HCT116 (cell line): ENCODE data around the gene VAPA. TPM values are rescaled to one million over a fixed set of nuclear protein-coding genes. Genes with fewer than 3 reads are reported as not detected.

ENCODE experiments used
- ATAC-seq: fragments of 200-7000 bp; cut with Tn5 transposase; 2 replicates; pipeline ENCODE4 v1.9.1; 2020; ENCODE audit warnings: mild to moderate bottlenecking, moderate library complexity
- BruUV-seq: library from RNA; stranded (reverse); fragments of 400-500 nt; replicated peaks from 2 replicates; lab custom pipeline; 2021; lab: Mats Ljungman, UMichigan
- CTCF ChIA-PET: fragments of 300-600 bp; sonication (Branson Sonifier 250); formaldehyde crosslinking; loops from one replicate; lab custom pipeline; 2021; ENCODE audit warnings: antibody characterized with exemption; lab: Charles Lee
- POLR2A ChIA-PET: fragments of 300-600, 350-600 bp; sonication (Branson Sonifier 250); formaldehyde crosslinking; loops from one replicate; lab custom pipeline; 2021; ENCODE audit warnings: antibody characterized with exemption; lab: Charles Lee
- RAD21 ChIA-PET, 2 experiments: fragments of 300-600 bp; sonication (Branson Sonifier 250); formaldehyde crosslinking; loops; one replicate each; lab custom pipeline; 2023; ENCODE audit warnings: low total read pairs in 2 of 2; ENCODE audit not compliant: uncharacterized antibody in 2 of 2, unreplicated experiment in 2 of 2, low non-redundant PET in 1 of 2; lab: Charles Lee
- DNase-seq: peaks from one replicate; pipeline ENCODE4 v3.0.0-alpha.2; 2010; ENCODE audit warnings: low read depth, low spot score
- H2AFZ ChIP-seq: fragments of 200-600 bp; shearing (Covaris generic), sonication (generic); 2 replicates; pipeline ENCODE4 v1.6.1; 2017; ENCODE audit warnings: low read depth, mixed run types, mixed read lengths, antibody characterized with exemption, low read length; ENCODE audit not compliant: poor library complexity, severe bottlenecking
- H3K27ac ChIP-seq: 2 replicates; pipeline ENCODE4 v1.5.1; 2012; ENCODE audit warnings: low read depth, low read length
- H3K27me3 ChIP-seq: fragments of 200-600 bp; sonication (generic); 2 replicates; pipeline ENCODE4 v1.6.1; 2016; ENCODE audit warnings: mixed run types, low read length, mixed read lengths; ENCODE audit not compliant: insufficient read depth
- H3K36me3 ChIP-seq, 2 experiments: fragments of 200-500 bp in 1 of 2; fragments of 200-600 bp in 1 of 2; sonication (Bioruptor generic) in 1 of 2; sonication (generic) in 1 of 2; 2 replicates each; pipeline versions ENCODE4 v1.5.1 to v1.6.1; 2014 to 2016; ENCODE audit warnings: low read length in 2 of 2, inconsistent platforms in 1 of 2, mixed read lengths in 1 of 2, mixed run types in 1 of 2; ENCODE audit not compliant: insufficient read depth in 2 of 2, control insufficient read depth in 1 of 2
- H3K4me1 ChIP-seq, 2 experiments: fragments of 200-600 bp in 1 of 2; sonication (generic) in 1 of 2; 2 replicates each; pipeline versions ENCODE4 v1.5.1 to v1.6.1; 2012 to 2017; ENCODE audit warnings: low read length in 2 of 2, inconsistent platforms in 1 of 2, mild to moderate bottlenecking in 1 of 2, mixed read lengths in 1 of 2, mixed run types in 1 of 2, moderate library complexity in 1 of 2; ENCODE audit not compliant: insufficient read depth in 2 of 2, control insufficient read depth in 1 of 2
- H3K4me2 ChIP-seq: fragments of 200-600 bp; sonication (generic); 2 replicates; pipeline ENCODE4 v1.6.1; 2017; ENCODE audit warnings: mixed run types, low read length, mixed read lengths
- H3K4me3 ChIP-seq, 2 experiments: fragments of 200-600 bp in 1 of 2; sonication (generic) in 1 of 2; replicated peaks in 1 of 2; 2 replicates each; pipeline ENCODE4 v1.5.1; 2011 to 2016; ENCODE audit warnings: low read length in 2 of 2, control low read depth in 1 of 2, low read depth in 1 of 2, mild to moderate bottlenecking in 1 of 2, mixed read lengths in 1 of 2, mixed run types in 1 of 2
- H3K79me2 ChIP-seq: fragments of 200-600 bp; sonication (generic); 2 replicates; pipeline ENCODE4 v1.6.1; 2017; ENCODE audit warnings: mild to moderate bottlenecking, mixed run types, low read length, moderate library complexity, mixed read lengths; ENCODE audit not compliant: insufficient read depth
- H3K9ac ChIP-seq: fragments of 200-600 bp; sonication (generic); 2 replicates; pipeline ENCODE4 v1.6.1; 2016; ENCODE audit warnings: low read length, mixed read lengths
- H3K9me2 ChIP-seq: fragments of 200-600 bp; sonication (generic), shearing (Covaris generic); 2 replicates; pipeline ENCODE4 v1.6.1; 2017; ENCODE audit warnings: mixed run types, mild to moderate bottlenecking, moderate library complexity; ENCODE audit not compliant: insufficient read depth
- H3K9me3 ChIP-seq, 2 experiments: fragments of 200-500 bp in 1 of 2; fragments of 200-600 bp in 1 of 2; sonication (Bioruptor generic) in 1 of 2; sonication (generic) in 1 of 2; 2 replicates each; pipeline ENCODE4 v1.6.1; 2014 to 2017; ENCODE audit warnings: low read length in 2 of 2, mixed read lengths in 2 of 2, inconsistent platforms in 1 of 2, low read depth in 1 of 2, mild to moderate bottlenecking in 1 of 2, mixed run types in 1 of 2, moderate library complexity in 1 of 2; ENCODE audit not compliant: control insufficient read depth in 1 of 2, insufficient read depth in 1 of 2
- H4K20me1 ChIP-seq: fragments of 200-600 bp; sonication (generic), shearing (Covaris generic); 2 replicates; pipeline ENCODE4 v1.6.1; 2017; ENCODE audit warnings: mixed run types, mild to moderate bottlenecking, moderate library complexity; ENCODE audit not compliant: insufficient read depth
- CEBPB ChIP-seq: IDR thresholded peaks from 2 replicates; pipeline ENCODE4 v1.6.1; 2012; ENCODE audit warnings: low read depth
- ELF1 ChIP-seq: IDR thresholded peaks from 2 replicates; pipeline ENCODE4 v1.6.1; 2012; ENCODE audit warnings: low read depth, borderline replicate concordance
- EZH2phosphoT487 ChIP-seq: fragments of 200-600 bp; IDR thresholded peaks from 2 replicates; pipeline ENCODE4 v1.6.1; 2018; ENCODE audit warnings: antibody characterized with exemption, borderline replicate concordance
- POLR2AphosphoS5 ChIP-seq: IDR thresholded peaks from 2 replicates; pipeline ENCODE4 v1.6.1; 2011; ENCODE audit warnings: mild to moderate bottlenecking, low read depth, low read length, moderate library complexity
- SIN3A ChIP-seq: IDR thresholded peaks from 2 replicates; pipeline ENCODE4 v1.6.1; 2012; ENCODE audit warnings: low read depth
- TCF7L2 ChIP-seq: IDR thresholded peaks from 2 replicates; pipeline ENCODE4 v1.7.0; 2011; ENCODE audit warnings: borderline replicate concordance, inconsistent platforms; ENCODE audit not compliant: insufficient read depth, insufficient read length; ENCODE audit errors: extremely low read depth
- intact Hi-C: fragments of 100-400 bp; cut with micrococcal nuclease; formaldehyde crosslinking; loops from 2 replicates; pipeline ENCODE4 v1.10.0; 2022
- total RNA-seq: library from RNA; stranded (reverse); gene quantifications from one replicate; pipeline ENCODE4 v1.2.1, GENCODE V29; 2021; ENCODE audit not compliant: unreplicated experiment

VAPA gene
- total RNA-seq, 1 experiment from 2014 or later: 295 TPM

DNA sequence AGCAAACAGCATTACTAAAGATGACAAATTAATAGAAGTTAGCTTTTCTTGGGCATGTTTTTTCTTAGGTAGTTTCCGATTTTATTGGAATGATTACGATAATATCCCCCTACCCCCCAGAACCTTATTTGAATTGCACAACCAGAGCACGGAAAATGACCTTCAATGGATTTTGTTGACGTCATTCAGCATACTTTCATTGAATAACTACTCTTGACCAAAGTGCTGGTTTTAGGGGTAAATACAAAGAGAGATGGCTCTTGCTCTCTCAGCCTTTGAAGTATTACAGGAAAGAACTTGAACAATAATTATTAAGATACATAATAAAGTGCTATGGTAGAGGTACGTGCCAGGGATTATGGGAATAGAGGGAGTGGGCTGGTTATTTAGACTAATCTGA is 36.0 kb downstream of the VAPA start:
- DNase-seq (no peak), ATAC-seq (no peak)
- Histone ChIP-seq H3K4me1 (no peaks in the 10 kb centered on the region), H3K4me3 (no peak overlapping the region), H3K79me2 (peaks cover 92% of the 10 kb centered on the region), H3K27ac (no peak overlapping the region), H3K27me3 (no peaks in the 10 kb centered on the region), H2AFZ (no peak overlapping the region), H4K20me1 (peaks cover 16% of the 10 kb centered on the region; the same call in 1 of the 2 replicates), H3K4me2 (no peak overlapping the region), H3K9me2 (no peaks in the 10 kb centered on the region), H3K36me3 (peaks cover 44 to 45% of the 10 kb centered on the region in 2 experiments), H3K9me3 (no peaks in the 10 kb centered on the region), H3K9ac (no peak overlapping the region)
- TF ChIP-seq TCF7L2: no peak
- BruUV-seq: no TSS peak
- ChIA-PET POLR2A (no interaction called here), RAD21 (interaction anchor here in 1 of 2 experiments (0.6 kb wide), 1 partner anchor 375 kb away, joined by 3 read pairs; no protein-coding TSS in a partner anchor), CTCF (no interaction called here)
- intact Hi-C loops: loop anchor here (5.0 to 10.0 kb wide), 3 partner anchors 125 to 335 kb away; partner anchors contain the start of gene PPP4R1

GRCh38 chr18:9950289-9951016 is 36.6 kb downstream of the VAPA start:
- ChIA-PET CTCF (no interaction called here), RAD21 (interaction anchor here in 1 of 2 experiments (0.6 kb wide), 1 partner anchor 375 kb away, joined by 3 read pairs; no protein-coding TSS in a partner anchor), POLR2A (no interaction called here)
- BruUV-seq: no TSS peak
- Histone ChIP-seq H2AFZ (no peak overlapping the region), H3K4me2 (no peak overlapping the region), H3K27ac (peak overlapping the region; percentile 18), H3K79me2 (peaks cover 94% of the 10 kb centered on the region), H3K4me1 (no peaks in the 10 kb centered on the region), H4K20me1 (peaks cover 22% of the 10 kb centered on the region; the same call in 1 of the 2 replicates), H3K4me3 (no peak overlapping the region), H3K9me3 (no peaks in the 10 kb centered on the region), H3K27me3 (no peaks in the 10 kb centered on the region), H3K9ac (no peak overlapping the region), H3K9me2 (no peaks in the 10 kb centered on the region), H3K36me3 (peaks cover 49 to 51% of the 10 kb centered on the region in 2 experiments)
- intact Hi-C loops: loop anchor here (5.0 to 10.0 kb wide), 3 partner anchors 126 to 336 kb away; partner anchors contain the start of gene PPP4R1
- DNase-seq (no peak), ATAC-seq (no peak)
- TF ChIP-seq POLR2AphosphoS5 (no peak), EZH2phosphoT487 (no peak), ELF1 (no peak), CEBPB (no peak), SIN3A (no peak)
